Activated naive CD4-positive, alpha-beta T cell treated with anti-CD3 and anti-CD28 coated beads for 36 hours (primary cell): Measurements from ENCODE around the gene C1QTNF1. TPM values are rescaled to one million over a fixed set of nuclear protein-coding genes. Genes with fewer than 3 reads are reported as not detected.
"Not testable (repeated sequence)": the region's sequence is repeated elsewhere in the genome, so short reads cannot be mapped to it uniquely, and the experiment has no call there.

Experiments used
- CTCF ChIA-PET: fragments of 350-600 bp; sonication (Branson Sonifier 250); formaldehyde crosslinking; loops from one replicate; lab custom pipeline; 2021; ENCODE audit warnings: antibody characterized with exemption; lab: Charles Lee
- DNase-seq: peaks from one replicate; pipeline ENCODE4 v3.0.0-alpha.2; 2020
- H3K27ac Mint-ChIP-seq: one replicate; pipeline ENCODE4 v1.8.0; 2021; ENCODE audit warnings: mild to moderate bottlenecking, mixed read lengths
- H3K27me3 Mint-ChIP-seq: one replicate; pipeline ENCODE4 v1.8.0; 2021; ENCODE audit warnings: low read depth, mixed read lengths
- H3K36me3 Mint-ChIP-seq: one replicate; pipeline ENCODE4 v1.8.0; 2021; ENCODE audit warnings: low read depth, mixed read lengths
- H3K4me1 Mint-ChIP-seq: one replicate; pipeline ENCODE4 v1.8.0; 2021; ENCODE audit warnings: low read depth, mixed read lengths
- H3K4me3 Mint-ChIP-seq: one replicate; pipeline ENCODE4 v1.8.0; 2021; ENCODE audit warnings: mild to moderate bottlenecking, moderate library complexity, mixed read lengths
- H3K9me3 Mint-ChIP-seq: one replicate; pipeline ENCODE4 v1.8.0; 2021; ENCODE audit warnings: mixed read lengths
- intact Hi-C: fragments of 100-400 bp; cut with micrococcal nuclease; formaldehyde crosslinking; loops from one replicate; pipeline ENCODE4 v1.15.1; 2023
- total RNA-seq, 2 experiments: library from RNA; stranded (reverse); gene quantifications; one replicate each; pipeline ENCODE4 v1.2.3, GENCODE V29; 2021

Gene C1QTNF1
- total RNA-seq, 2 experiments from 2014 or later, result 0.14 to 0.32 TPM

GRCh38 chr17:79011451-79012147 lies 12.4 kb upstream of the C1QTNF1 start:
- Mint-ChIP-seq H3K9me3 (peaks cover 4% of the 10 kb centered on the region), H3K27me3 (peaks cover 1% of the 10 kb centered on the region), H3K4me3 (no peak overlapping the region), H3K36me3 (peaks cover 3% of the 10 kb centered on the region), H3K4me1 (peaks cover 23% of the 10 kb centered on the region), H3K27ac (no peak overlapping the region)
- intact Hi-C loops, result no loop called here
- no peak for DNase-seq
- CTCF ChIA-PET, result no interaction called here

GRCh38 chr17:79012563-79013134 lies 11.3 kb upstream of the C1QTNF1 start:
- CTCF ChIA-PET, result no interaction called here
- DNase-seq, result no peak
- Mint-ChIP-seq H3K27ac (no peak overlapping the region), H3K4me3 (no peak overlapping the region), H3K27me3 (peaks cover 1% of the 10 kb centered on the region), H3K36me3 (peaks cover 3% of the 10 kb centered on the region), H3K9me3 (peaks cover 4% of the 10 kb centered on the region), H3K4me1 (peaks cover 12% of the 10 kb centered on the region)
- intact Hi-C loops, result no loop called here

DNA sequence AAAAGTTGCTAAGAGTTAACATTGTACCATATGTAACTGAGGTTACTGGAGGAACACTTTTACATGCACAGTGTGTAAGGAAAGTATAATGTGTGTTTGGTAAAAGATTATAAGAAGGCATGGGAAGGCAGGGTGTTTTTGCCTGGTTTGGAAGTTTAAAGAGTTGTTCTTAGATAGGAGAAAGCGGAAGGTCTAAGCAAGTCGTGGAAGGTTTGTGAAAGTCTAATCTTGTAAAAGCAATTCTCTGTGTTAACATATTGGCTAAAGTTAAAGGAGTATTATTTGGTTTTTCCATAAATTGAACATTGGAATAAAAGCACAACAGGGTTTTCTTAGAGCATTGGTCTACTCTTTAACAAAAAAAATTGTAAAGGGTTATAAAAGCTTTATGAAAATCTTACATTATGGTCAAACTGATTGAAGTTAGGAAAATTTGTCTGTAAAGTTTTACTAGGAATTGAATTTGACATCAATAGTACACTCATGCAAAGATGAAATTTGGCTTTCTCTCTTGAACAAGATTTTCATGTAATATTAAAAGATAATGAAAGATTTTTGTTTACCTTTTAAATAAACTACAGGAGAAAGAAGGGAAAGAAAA lies 9.7 kb upstream of the C1QTNF1 start:
- peaks cover 1% of the 10 kb centered on the region for H3K27me3 Mint-ChIP-seq
- H3K4me3 Mint-ChIP-seq, result no peak overlapping the region
- intact Hi-C loops, result no loop called here
- H3K9me3 Mint-ChIP-seq, result peaks cover 4% of the 10 kb centered on the region
- CTCF ChIA-PET, result interaction anchor here (1.6 kb wide), 1 partner anchor 28 kb away, joined by 4 read pairs; no protein-coding TSS in a partner anchor
- no peak for DNase-seq
- peaks cover 2% of the 10 kb centered on the region for H3K36me3 Mint-ChIP-seq
- H3K4me1 Mint-ChIP-seq, result no peaks in the 10 kb centered on the region
- H3K27ac Mint-ChIP-seq, result no peak overlapping the region

DNA sequence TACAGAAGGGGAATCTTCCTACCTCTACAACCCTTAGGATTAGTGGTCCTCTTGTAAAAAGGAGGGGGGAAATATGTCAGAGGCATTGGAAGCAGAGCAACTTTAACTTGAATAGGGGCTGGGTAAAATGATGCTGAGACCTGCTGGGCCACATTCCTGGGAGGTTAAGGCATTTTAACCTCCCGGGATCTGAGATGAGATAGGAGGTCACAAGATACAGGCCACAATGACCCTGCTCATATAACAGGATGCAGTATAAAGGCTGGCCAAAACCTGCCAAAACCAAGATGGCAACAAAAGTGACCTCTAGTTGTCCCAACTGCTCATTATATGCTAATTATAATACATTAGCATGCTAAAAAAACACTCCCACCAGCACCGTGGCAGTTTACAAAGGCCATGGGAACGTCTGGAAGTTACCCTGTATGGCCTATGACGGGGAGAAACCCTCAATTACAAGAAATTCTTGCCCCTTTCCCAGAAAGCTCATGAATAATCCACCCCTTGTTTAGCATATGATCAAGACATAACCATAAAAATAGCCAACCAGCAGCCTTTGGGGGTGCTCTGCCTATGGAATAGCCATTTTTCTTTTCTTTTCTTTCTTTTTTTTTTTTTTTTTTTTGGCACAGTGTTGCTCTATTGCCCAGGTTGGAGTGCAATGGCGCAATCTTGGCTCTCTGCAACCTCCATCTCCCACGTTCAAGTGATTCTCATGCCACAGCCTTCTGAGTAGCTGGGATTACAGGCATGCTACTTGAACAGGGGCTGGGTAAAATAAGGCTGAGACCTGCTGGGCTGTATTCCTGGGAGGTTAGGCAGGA lies 6.2 kb upstream of the C1QTNF1 start:
- Mint-ChIP-seq H3K27ac (no peak overlapping the region), H3K9me3 (peaks cover 4% of the 10 kb centered on the region), H3K4me3 (no peak overlapping the region), H3K27me3 (peaks cover 1% of the 10 kb centered on the region), H3K4me1 (no peaks in the 10 kb centered on the region), H3K36me3 (peaks cover 2% of the 10 kb centered on the region)
- no peak for DNase-seq
- CTCF ChIA-PET, result interaction anchor here (0.8 kb wide), 1 partner anchor 27 kb away, joined by 4 read pairs; no protein-coding TSS in a partner anchor
- intact Hi-C loops, result no loop called here

DNA sequence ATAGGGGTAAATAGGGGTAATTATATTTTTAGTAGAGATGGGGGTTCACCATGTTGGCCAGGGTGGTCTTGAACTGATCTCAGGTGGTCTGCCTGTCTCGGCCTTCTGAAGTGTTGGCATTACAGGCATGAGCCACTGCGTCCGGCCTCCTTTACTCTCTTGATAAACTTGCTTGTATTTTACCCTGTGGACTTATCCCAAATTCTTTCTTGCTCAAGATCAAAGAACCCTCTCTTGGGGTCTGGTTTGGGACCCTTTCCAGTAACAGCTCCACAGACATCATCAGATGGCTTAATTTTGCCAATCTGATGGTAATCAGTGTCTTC lies 5.6 kb upstream of the C1QTNF1 start:
- H3K9me3 Mint-ChIP-seq, result peaks cover 4% of the 10 kb centered on the region
- H3K27me3 Mint-ChIP-seq, result peaks cover 7% of the 10 kb centered on the region
- peaks cover under 1% of the 10 kb centered on the region for H3K4me1 Mint-ChIP-seq
- H3K27ac Mint-ChIP-seq, result no peak overlapping the region
- no peak overlapping the region for H3K4me3 Mint-ChIP-seq
- no peak for DNase-seq
- CTCF ChIA-PET, result interaction anchor here (1.1 kb wide), 1 partner anchor 19 kb away, joined by 4 read pairs; no protein-coding TSS in a partner anchor
- peaks cover 2% of the 10 kb centered on the region for H3K36me3 Mint-ChIP-seq
- intact Hi-C loops, result no loop called here

- intact Hi-C loops, result loop anchor here (1.0 kb wide), 1 partner anchor 23 kb away; no protein-coding TSS in a partner anchor
- peaks cover 2% of the 10 kb centered on the region for H3K36me3 Mint-ChIP-seq
- H3K4me3 Mint-ChIP-seq, result no peak overlapping the region
- no peak overlapping the region for H3K27ac Mint-ChIP-seq
- peaks cover 2% of the 10 kb centered on the region for H3K9me3 Mint-ChIP-seq
- no peak for DNase-seq
- H3K4me1 Mint-ChIP-seq, result peaks cover 5% of the 10 kb centered on the region
- CTCF ChIA-PET, result interaction anchor here (1.1 kb wide), 1 partner anchor 18 kb away, joined by 4 read pairs; no protein-coding TSS in a partner anchor
- peaks cover 10% of the 10 kb centered on the region for H3K27me3 Mint-ChIP-seq
These were observed 4.7 kb upstream of the C1QTNF1 start for GRCh38 chr17:79019261-79019631.

GRCh38 chr17:79019632-79020584 lies 4.1 kb upstream of the C1QTNF1 start:
- H3K4me1 Mint-ChIP-seq, result peaks cover 5% of the 10 kb centered on the region
- H3K36me3 Mint-ChIP-seq, result peaks cover 2% of the 10 kb centered on the region
- CTCF ChIA-PET, result interaction anchor here (0.9 to 3.2 kb wide), 3 partner anchors 17 to 26 kb away, joined by 3 to 10 read pairs (median 4); no protein-coding TSS in a partner anchor
- no peak overlapping the region for H3K27ac Mint-ChIP-seq
- peaks cover 2% of the 10 kb centered on the region for H3K9me3 Mint-ChIP-seq
- DNase-seq, result peak; percentile 74
- intact Hi-C loops, result loop anchor here (1.0 kb wide), 1 partner anchor 22 kb away; no protein-coding TSS in a partner anchor
- no peak overlapping the region for H3K4me3 Mint-ChIP-seq
- peaks cover 10% of the 10 kb centered on the region for H3K27me3 Mint-ChIP-seq

DNA sequence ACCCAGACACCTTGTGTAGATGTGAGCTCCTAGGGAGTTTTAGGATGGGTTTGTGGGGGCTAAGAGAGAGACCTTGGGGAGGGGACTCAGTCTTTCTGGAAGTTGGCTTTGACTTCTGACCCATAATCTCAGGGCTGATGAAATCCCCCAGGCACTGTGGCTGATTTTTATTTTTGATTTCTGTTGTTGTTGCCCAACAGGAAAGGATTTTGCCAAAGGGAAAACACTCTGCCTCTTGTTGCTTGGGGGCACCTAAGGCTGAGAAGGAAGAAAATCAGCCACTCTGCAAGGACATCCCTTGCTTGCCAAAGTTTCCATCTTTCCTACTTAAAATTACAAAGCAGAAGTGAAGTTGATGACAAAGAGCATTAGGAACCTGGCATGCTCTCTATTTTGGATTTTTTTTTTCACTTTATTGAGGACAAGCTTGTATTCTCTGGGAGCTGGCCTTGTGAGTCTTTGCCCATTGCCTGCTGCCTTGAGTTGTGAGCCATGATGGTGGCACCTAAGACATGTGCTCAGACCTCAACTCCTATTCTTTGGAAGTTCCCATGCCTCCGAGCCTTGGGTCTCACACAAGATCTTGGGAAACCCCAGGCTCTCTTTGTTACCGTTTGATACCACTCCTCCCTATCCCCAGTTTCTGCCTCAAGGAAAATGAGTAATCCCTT lies 3.2 kb upstream of the C1QTNF1 start:
- Mint-ChIP-seq H3K9me3 (peaks cover under 1% of the 10 kb centered on the region), H3K27me3 (peaks cover 16% of the 10 kb centered on the region), H3K4me3 (no peak overlapping the region), H3K36me3 (peaks cover under 1% of the 10 kb centered on the region), H3K27ac (no peak overlapping the region), H3K4me1 (peaks cover 5% of the 10 kb centered on the region)
- DNase-seq, result no peak
- intact Hi-C loops, result no loop called here
- CTCF ChIA-PET, result interaction anchor here (1.2 to 3.2 kb wide), 3 partner anchors 22 to 27 kb away, joined by 4 to 13 read pairs (median 10); no protein-coding TSS in a partner anchor

GRCh38 chr17:79021929-79022328 lies 2.0 kb upstream of the C1QTNF1 start:
- H3K9me3 Mint-ChIP-seq, intact Hi-C loops, H3K4me1 Mint-ChIP-seq, DNase-seq, H3K36me3 Mint-ChIP-seq, H3K4me3 Mint-ChIP-seq, H3K27ac Mint-ChIP-seq: not testable (repeated sequence)
- H3K27me3 Mint-ChIP-seq, result peaks cover 19% of the 10 kb centered on the region
- CTCF ChIA-PET, result interaction anchor here (0.6 to 3.2 kb wide), 4 partner anchors 20 to 121 kb away, joined by 3 to 13 read pairs (median 7); no protein-coding TSS in a partner anchor

- no peaks in the 10 kb centered on the region for H3K36me3 Mint-ChIP-seq
- intact Hi-C loops, result no loop called here
- no peak for DNase-seq
- no peak overlapping the region for H3K4me3 Mint-ChIP-seq
- H3K27me3 Mint-ChIP-seq, result peaks cover 19% of the 10 kb centered on the region
- H3K9me3 Mint-ChIP-seq, result no peaks in the 10 kb centered on the region
- peaks cover 5% of the 10 kb centered on the region for H3K4me1 Mint-ChIP-seq
- CTCF ChIA-PET, result interaction anchor here (0.6 to 3.2 kb wide), 3 partner anchors 20 to 1509 kb away, joined by 3 to 13 read pairs (median 10); no protein-coding TSS in a partner anchor
- no peak overlapping the region for H3K27ac Mint-ChIP-seq
These were observed 1.4 kb upstream of the C1QTNF1 start for GRCh38 chr17:79022507-79022991.
